ENCODE data around the gene VPS72. TPM values are rescaled to one million over a fixed set of nuclear protein-coding genes. Genes with fewer than 3 reads are reported as not detected.

The VPS72 gene
- total and polyA plus RNA-seq, 9 of the 15 experiments (the other 6 are each of a cell fraction or from before 2014, with no cell fraction given) = 7.2 to 131 (median 75.7) TPM

- TF ChIP-seq TAL1 (IDR thresholded peaks at IDR 0.05) (no peak), ZHX1 (conservative IDR thresholded peaks at IDR 0.05; ENCODE audit: low read length) (no peak), PRMT5 (CRISPR knock-in tag; IDR thresholded peaks at IDR 0.05) (no peak), ZBTB2 (IDR thresholded peaks at IDR 0.05) (0 out of 2 replicates have a peak, but pooled peaks have one; percentile 37), ZBTB5 (IDR thresholded peaks at IDR 0.05) (no peak), TFE3 (CRISPR knock-in tag; IDR thresholded peaks at IDR 0.05) (no peak), NFE2L1 (tag; IDR thresholded peaks at IDR 0.05; ENCODE audit: borderline replicate concordance, low read depth) (no peak), RBM22 (IDR thresholded peaks at IDR 0.05; ENCODE audit: low read depth, low read length, poor library complexity, severe bottlenecking) (no peak), PHF8 (IDR thresholded peaks at IDR 0.05; ENCODE audit: borderline replicate concordance, low read length) (no peak), CEBPG (CRISPR knock-in tag; IDR thresholded peaks at IDR 0.05) (no peak), CEBPG (tag; conservative IDR thresholded peaks at IDR 0.05 in 1 of 2, IDR thresholded peaks at IDR 0.05 in 1 of 2) (no peak), CBX5 (IDR thresholded peaks at IDR 0.05; ENCODE audit: borderline replicate concordance, low read depth) (no peak), FOXJ3 (CRISPR knock-in tag; IDR thresholded peaks at IDR 0.05) (no peak)
These were observed 42.9 kb downstream of the VPS72 start (continued) for GRCh38 chr1:151147132-151147503.

Measured in K562 (cell line).